Loucy (cell line): ENCODE results near the gene MRPL18.

Experiments used
- H2AFZ ChIP-seq: fragments of 200-600 bp; sonication (generic); 2 replicates; pipeline ENCODE4 v1.6.0; 2016; ENCODE audit warnings: antibody characterized with exemption, mild to moderate bottlenecking, low read length, moderate library complexity
- H3F3A ChIP-seq: fragments of 200-600 bp; 2 replicates; pipeline ENCODE4 v1.6.0; 2016; ENCODE audit warnings: antibody characterized with exemption, low read depth, mild to moderate bottlenecking
- H3K27me3 ChIP-seq: fragments of 200-600 bp; sonication (generic); 2 replicates; pipeline ENCODE4 v1.6.1; 2014; ENCODE audit warnings: low read length, mild to moderate bottlenecking; ENCODE audit not compliant: insufficient read depth, poor library complexity, severe bottlenecking
- H3K36me3 ChIP-seq: fragments of 200-600 bp; sonication (generic); 2 replicates; pipeline ENCODE4 v1.6.1; 2016; ENCODE audit warnings: low read length; ENCODE audit not compliant: insufficient read depth
- H3K4me1 ChIP-seq: fragments of 200-600 bp; sonication (generic); 2 replicates; pipeline ENCODE4 v1.5.1; 2014; ENCODE audit warnings: low read length, mild to moderate bottlenecking; ENCODE audit not compliant: insufficient read depth, poor library complexity, severe bottlenecking
- H3K4me2 ChIP-seq: fragments of 200-600 bp; sonication (generic); 2 replicates; pipeline ENCODE4 v1.6.0; 2014; ENCODE audit warnings: antibody characterized with exemption, low read length, low read depth, mild to moderate bottlenecking; ENCODE audit not compliant: poor library complexity, severe bottlenecking
- H3K4me3 ChIP-seq: fragments of 200-600 bp; sonication (generic); 2 replicates; pipeline ENCODE4 v1.5.1; 2014; ENCODE audit warnings: low read length, mild to moderate bottlenecking, mixed read lengths; ENCODE audit not compliant: poor library complexity, severe bottlenecking
- H3K79me2 ChIP-seq: fragments of 200-600 bp; sonication (generic); 2 replicates; pipeline ENCODE4 v1.6.1; 2014; ENCODE audit warnings: low read length; ENCODE audit not compliant: insufficient read depth
- H3K9ac ChIP-seq: fragments of 200-600 bp; sonication (generic); 2 replicates; pipeline ENCODE4 v1.6.0; 2014; ENCODE audit warnings: mild to moderate bottlenecking, low read depth, low read length, moderate library complexity; ENCODE audit not compliant: poor library complexity, severe bottlenecking
- H3K9me2 ChIP-seq: fragments of 200-600 bp; sonication (generic); replicated peaks from 2 replicates; pipeline ENCODE4 v1.6.1; 2016; ENCODE audit warnings: low read depth, low read length, mixed read lengths
- H3K9me3 ChIP-seq: fragments of 200-600 bp; sonication (generic); 2 replicates; pipeline ENCODE4 v1.6.1; 2014; ENCODE audit warnings: mild to moderate bottlenecking, antibody characterized with exemption, low read length, low read depth; ENCODE audit not compliant: insufficient read depth
- H4K20me1 ChIP-seq: fragments of 200-600 bp; sonication (generic); 2 replicates; pipeline ENCODE4 v1.6.0; 2014; ENCODE audit warnings: antibody characterized with exemption, low read length, mild to moderate bottlenecking; ENCODE audit not compliant: insufficient read depth, poor library complexity, severe bottlenecking
- CTCF ChIP-seq: fragments of 200-600 bp; sonication (generic); conservative IDR thresholded peaks from 2 replicates; pipeline ENCODE4 v1.5.1; 2014; ENCODE audit warnings: mild to moderate bottlenecking, antibody characterized with exemption, low read length
- EZH2phosphoT487 ChIP-seq: fragments of 200-600 bp; IDR thresholded peaks from 2 replicates; pipeline ENCODE4 v1.6.1; 2018; ENCODE audit warnings: antibody characterized with exemption, mild to moderate bottlenecking, moderate library complexity, borderline replicate concordance

The MRPL18 gene

DNA sequence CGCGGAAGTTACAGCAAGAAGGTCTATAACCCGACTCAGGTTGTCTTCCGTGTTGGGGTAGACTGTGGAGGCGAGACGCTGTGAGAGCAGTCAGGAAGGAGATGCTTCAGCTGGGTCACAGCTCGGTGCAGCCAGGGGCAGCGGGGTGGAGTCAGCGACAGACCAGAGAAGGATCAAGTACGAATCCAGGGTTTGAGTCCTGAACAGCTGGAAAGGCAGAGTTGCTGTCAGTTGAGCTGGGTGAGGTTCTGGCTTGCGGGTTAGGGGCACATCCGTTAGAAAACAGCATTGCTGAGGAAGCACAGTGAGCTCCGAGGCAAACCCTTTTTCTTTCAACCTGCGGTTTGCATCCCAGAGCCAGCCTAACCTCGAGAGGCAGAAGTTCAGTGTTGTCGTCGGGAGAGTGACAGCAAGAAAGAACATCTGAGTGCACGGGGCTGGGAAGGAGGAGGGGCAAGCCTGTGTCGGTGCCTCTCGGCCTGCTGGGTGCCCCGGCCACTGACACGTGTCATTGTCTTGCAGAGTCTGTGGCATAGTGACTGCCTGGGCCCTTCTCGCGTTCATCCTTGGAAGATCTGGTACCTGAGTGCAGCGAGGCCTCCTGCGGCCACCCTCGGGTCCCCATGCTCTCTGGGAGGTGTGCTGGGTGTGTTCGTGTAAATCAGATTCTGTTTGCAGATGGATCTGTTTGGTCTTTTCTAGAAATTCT is 29.8 kb downstream of the MRPL18 start:
- Histone ChIP-seq H3K36me3 (no peaks in the 10 kb centered on the region), H3K9ac (no peak overlapping the region), H3K4me1 (peaks cover 5% of the 10 kb centered on the region), H3K4me2 (no peak overlapping the region), H3K9me3 (no peaks in the 10 kb centered on the region), H2AFZ (no peak overlapping the region), H3K27me3 (no peaks in the 10 kb centered on the region), H3F3A (no peaks in the 10 kb centered on the region), H4K20me1 (no peaks in the 10 kb centered on the region), H3K9me2 (no peaks in the 10 kb centered on the region), H3K79me2 (no peaks in the 10 kb centered on the region), H3K4me3 (no peak overlapping the region)
- TF ChIP-seq EZH2phosphoT487 = no peak
- TF ChIP-seq CTCF = no peak

- no peak overlapping the region for H3K4me3 ChIP-seq
- H3K9me3 ChIP-seq = no peaks in the 10 kb centered on the region
- H3K9me2 ChIP-seq = no peaks in the 10 kb centered on the region
- H3K79me2 ChIP-seq = no peaks in the 10 kb centered on the region
- TF ChIP-seq CTCF = no peak
- TF ChIP-seq EZH2phosphoT487 = no peak
- no peaks in the 10 kb centered on the region for H3K27me3 ChIP-seq
- H3K4me2 ChIP-seq = no peak overlapping the region
- no peak overlapping the region for H3K9ac ChIP-seq
- H3F3A ChIP-seq = no peaks in the 10 kb centered on the region
- peaks cover 5% of the 10 kb centered on the region for H3K4me1 ChIP-seq
- H3K36me3 ChIP-seq = no peaks in the 10 kb centered on the region
- no peaks in the 10 kb centered on the region for H4K20me1 ChIP-seq
- no peak overlapping the region for H2AFZ ChIP-seq
These were observed 30.9 kb downstream of the MRPL18 start for GRCh38 chr6:159821122-159821521.

DNA sequence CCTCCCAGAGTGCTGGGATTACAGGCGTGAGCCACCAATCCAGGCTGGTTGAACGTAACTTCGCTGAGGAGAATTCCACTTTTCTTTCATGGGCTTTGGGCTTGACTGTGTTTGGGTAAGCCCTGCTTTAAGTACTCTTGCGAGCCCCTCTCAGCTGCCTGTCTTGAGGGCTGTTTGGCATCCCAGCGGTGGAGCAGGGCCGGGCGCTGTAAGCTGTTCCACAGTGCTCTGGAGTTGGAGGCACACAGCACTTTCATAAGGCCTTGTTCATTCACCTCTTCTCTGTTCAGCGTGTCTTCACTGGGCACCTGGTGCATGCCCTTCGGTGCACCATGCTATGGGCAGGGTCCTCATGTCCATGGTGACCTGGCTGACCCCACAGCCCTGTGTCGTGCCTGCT is 31.5 kb downstream of the MRPL18 start:
- no peaks in the 10 kb centered on the region for H3F3A ChIP-seq
- H3K9me3 ChIP-seq = no peaks in the 10 kb centered on the region
- no peak overlapping the region for H2AFZ ChIP-seq

More for the DNA sequence above, 31.5 kb downstream of the MRPL18 start:
- Histone ChIP-seq H3K36me3 (no peaks in the 10 kb centered on the region), H3K9me2 (no peaks in the 10 kb centered on the region), H3K4me3 (no peak overlapping the region), H4K20me1 (no peaks in the 10 kb centered on the region), H3K9ac (no peak overlapping the region), H3K27me3 (no peaks in the 10 kb centered on the region), H3K4me2 (no peak overlapping the region), H3K79me2 (no peaks in the 10 kb centered on the region), H3K4me1 (peaks cover 5% of the 10 kb centered on the region)
- TF ChIP-seq EZH2phosphoT487 (no peak), CTCF (no peak)
